DLD1 (cell line): ENCODE data around the gene C1orf232.

ENCODE experiments used
- in situ Hi-C: cut with HindIII; loops from 2 replicates; pipeline ENCODE4 v1.10.0; 2017; ENCODE audit warnings: low sequenced_read_pairs

The C1orf232 gene

DNA sequence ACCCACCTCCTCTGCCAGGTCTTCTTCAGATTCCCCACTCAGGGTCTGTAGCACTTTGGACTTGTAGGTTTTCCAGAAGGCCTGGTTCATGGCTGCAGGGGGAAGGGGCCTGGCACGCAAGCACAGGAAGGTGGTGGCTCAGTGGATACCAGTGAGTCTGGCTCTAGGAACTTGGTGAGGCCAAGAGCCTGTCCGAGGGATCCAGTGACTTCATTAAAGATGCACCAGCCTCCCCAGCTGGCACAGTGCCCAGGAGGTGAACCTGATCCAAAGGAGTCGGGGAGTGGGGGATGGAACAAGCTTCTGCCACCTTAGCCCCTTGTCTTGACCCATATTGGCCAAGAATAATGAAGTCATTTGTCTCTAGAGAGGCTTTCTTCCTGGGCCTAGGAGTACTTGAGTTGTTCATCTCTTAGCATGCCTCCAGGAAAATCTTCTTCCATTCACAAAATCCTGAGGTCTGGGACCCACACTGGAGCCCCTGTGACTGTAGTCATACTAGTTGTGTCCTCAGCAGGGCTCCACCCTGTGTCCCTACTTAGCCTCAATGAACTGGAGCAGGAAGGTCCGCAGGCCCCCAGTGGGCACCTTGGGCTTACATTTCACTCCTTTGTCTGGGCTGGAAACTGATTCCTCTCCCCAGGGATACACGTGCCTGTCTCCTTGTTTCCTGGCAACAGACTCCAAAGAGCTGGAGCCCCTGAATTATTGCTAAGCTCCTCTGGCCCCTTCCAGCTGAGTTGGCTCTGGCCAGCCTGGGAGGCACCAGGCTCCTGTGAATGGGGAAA is at the start of gene C1orf232:
Gene C1orf232, minus strand, starts transcription at position 554 of the 788 bp plus-strand sequence. Its CDS starts 464 bp downstream, at position 90.
- in situ Hi-C loops = loop anchor here (5.0 kb wide), 1 partner anchor 69 kb away; no protein-coding TSS in a partner anchor

DNA sequence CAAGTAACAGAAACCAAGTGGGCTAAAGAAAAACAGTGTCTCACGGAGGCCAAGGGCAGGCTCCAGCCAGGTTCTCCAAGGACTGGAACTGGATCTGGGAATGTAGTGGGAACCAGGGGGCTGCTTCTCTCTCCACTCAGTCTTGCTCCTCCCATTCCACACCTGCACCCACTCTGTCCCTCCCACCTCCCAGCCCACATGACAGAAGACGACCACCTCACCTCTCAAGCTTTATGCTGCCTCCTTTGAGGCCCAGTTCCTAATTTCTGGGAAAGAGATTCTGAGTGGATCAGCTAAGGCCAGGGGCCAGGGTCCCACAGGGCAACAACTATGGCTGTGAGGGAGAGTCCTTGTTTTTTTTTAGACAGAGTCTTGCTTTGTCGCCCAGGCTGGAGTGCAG is 46.5 kb upstream of the C1orf232 start:
- in situ Hi-C loops = no loop called here

DNA sequence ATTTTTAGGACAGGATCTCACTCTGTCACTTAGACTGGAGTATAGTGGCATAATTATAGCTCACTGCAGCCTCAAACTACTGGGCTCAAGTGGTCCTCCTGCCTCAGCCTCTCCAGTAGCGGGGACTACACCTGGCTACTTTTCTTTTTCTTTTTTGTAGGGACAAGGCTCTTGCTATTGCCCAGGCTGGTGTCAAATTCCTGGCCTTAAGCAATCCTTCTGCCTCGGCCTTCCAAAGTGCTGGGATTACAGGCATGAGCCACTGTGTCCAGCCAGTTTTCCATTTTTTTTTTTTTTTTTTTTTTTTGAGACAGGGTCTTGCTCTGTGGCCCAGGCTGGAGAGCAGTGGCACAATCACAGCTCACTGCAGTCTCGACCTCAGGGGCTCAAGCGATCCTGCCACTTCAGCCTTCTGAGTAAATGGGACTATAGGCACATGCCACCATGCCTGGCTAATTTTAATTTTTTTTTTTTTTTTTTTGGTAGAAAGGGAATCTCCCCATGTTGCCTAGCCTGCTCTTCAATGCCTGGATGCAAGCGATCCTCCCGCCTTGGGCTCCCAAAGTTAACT is 44.7 kb upstream of the C1orf232 start:
- in situ Hi-C loops = no loop called here

DNA sequence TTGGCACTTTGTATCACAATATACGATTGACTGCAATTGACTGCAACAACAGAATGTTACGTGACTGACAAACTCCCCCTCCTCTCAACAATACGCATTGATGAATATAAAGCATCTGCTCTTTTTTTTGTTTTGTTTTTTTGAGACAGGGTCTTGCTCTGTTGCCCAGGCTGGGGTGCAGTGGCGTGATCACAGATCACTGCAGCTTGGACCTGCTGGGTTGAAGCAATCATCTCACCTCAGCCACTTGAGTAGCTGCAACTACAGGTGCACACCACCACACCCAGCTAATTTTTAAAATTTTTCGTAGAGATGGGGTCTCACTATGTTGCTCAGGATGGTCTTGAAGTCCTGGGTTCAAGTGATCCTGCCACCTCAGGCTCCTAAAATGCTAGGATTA is 44.0 kb upstream of the C1orf232 start:
- in situ Hi-C loops = no loop called here

DNA sequence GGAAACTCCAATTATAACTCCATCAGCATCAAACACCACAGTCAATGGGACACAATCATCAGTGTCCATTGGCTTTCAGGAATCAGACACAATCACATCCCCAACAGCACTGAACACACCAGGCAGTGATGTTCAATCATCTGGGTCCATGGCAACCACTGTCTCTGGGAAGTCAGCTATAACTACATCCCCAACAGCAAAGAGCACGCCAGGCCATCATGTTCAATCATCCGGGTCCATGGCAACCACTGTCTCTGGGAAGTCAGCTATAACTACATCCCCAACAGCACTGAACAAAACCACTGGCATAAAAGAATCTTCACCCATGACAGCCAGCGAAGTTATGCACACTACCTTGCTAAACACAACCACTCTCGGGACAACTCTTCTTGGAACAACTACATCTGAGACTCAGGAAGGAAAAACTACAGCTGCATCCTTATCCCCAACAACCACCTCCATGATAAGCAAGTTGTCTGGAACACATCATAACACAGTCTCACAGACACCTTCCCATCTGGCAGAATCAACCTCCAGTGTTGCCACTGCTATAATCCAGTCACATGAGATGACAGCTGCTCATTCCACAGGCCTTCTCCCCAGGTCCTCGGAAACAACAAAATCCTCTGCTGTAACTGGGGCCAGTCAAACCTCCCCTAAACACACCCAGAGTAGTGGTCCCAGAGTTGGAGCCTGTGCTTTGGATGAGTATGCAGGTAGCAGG is 41.5 kb upstream of the C1orf232 start:
- in situ Hi-C loops = no loop called here

DNA sequence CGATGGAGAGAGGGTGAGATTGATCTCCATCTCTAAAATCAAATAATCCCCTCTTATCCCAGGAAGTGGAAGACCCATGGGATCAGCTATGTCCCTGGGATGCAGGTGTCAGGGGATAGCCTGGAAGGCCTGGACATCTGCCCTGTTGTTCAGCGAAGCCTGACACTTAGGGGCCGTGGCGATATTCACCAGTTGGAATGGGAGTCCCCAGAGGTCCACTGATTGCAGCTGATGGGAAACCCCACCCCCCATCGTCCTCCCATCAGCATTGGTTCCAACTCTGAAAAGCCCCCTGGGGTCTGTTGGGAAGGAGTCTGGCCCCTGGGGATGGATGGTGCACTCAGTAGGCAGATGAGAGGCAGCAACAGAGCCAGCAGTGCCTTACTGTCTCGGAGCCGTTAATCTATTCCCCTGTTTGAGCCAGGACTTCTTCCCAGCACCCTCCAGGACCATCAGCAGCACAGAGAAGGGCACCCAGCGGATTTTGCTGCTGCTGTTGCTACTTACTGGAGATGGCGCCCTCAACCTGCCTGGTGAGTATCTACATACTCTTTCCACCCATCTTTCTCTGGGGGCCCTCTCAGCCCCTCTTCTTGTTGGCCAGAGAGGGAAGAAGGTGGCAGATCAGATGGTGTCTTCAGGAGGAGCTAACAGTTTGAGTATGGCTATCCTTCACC is 35.0 kb upstream of the C1orf232 start:
- in situ Hi-C loops = no loop called here

DNA sequence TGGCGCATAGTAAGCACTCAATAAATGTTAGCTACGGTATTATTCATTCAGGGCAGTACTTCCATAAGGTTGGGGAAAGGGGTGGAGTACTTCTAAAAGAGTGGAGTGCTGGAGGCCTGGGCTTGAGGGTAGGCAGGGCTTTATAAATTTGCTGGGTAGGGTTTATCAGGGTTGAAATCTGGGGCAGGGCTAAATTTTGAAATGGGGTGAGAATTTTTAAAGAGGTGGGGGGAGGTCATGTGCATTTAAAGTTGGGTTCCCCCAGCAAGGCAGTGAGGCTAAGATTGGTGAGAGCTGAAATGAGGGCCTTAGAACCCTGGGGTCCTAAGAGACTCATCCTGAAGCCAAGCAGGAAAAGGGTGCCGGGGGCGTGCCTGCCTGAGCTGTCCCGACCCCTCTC is 31.6 kb upstream of the C1orf232 start:
- in situ Hi-C loops = no loop called here

DNA sequence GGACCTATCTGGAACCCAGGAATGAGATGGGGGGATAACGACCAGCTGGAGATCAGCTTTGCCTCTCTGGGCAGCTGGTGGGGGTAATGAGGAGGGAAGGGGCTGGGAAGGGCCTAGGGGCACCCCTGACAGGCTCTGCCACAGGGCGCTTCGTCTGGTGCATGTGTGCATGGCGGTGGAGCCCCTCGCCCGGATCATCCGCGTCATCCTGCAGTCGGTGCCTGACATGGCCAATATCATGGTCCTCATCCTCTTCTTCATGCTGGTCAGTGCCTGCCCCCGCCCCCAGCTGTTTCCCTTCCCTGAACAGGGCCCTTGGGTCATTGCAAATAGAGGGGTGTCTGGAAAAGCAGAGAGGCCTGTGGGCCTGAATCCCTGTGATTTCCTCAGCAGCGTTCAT is 29.1 kb upstream of the C1orf232 start:
- in situ Hi-C loops = no loop called here

DNA sequence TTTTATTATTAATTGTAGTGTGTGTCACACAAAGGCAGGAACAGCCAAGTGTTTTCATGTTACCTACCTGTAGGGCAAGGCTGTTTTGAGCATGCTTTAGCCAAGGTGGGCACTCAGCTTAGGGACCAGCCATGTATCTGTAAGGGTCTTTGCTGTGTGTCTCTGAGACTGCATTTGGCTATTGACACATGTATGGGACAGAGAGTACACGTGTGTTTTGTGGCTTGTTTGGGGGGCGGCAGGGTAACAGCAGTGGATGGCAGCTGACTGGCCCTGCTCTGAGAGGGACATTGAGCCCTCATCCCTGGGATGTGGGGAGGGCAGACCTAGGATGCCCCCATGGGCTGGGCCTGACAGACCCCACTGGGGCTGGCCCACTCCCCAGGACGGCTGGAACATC is 28.5 kb upstream of the C1orf232 start:
- in situ Hi-C loops = no loop called here

DNA sequence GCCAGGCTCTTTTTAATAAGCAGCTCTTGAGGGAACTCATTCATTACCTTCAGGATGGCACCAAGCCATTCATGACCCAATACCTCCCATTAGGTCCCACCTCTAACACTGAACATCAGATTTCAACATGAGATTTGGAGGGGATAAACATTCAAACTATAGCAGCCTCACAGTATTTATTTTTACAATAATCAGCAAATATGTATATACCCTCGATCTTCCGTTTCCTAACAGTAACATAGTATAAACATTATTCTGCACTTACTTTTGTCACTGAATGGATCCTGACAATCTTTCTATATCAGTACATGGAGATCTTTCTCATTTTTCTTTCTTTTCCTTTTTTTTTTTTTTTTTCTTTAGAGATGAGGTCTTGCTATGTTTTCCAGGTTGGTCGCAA is 27.0 kb upstream of the C1orf232 start:
- in situ Hi-C loops = no loop called here

DNA sequence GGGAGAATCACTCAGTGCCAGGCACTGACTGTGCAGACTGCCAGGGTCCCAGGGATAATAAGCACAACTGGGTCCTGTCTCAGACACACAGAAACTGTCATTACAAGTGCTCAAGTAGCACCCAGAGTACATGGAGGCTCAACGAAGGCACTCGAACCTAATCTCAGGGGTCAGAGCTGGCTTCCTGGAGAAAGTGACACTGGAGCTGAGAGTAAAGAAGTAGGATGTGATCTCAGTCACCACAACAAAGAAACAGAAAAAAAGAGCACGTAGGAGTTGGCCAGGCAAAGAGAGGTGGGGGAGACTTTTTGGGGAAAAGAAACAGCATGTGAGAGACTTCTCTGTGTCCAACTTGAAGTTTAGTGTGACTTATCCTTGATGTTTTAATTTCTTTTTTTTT is 23.0 kb upstream of the C1orf232 start:
- in situ Hi-C loops = no loop called here

DNA sequence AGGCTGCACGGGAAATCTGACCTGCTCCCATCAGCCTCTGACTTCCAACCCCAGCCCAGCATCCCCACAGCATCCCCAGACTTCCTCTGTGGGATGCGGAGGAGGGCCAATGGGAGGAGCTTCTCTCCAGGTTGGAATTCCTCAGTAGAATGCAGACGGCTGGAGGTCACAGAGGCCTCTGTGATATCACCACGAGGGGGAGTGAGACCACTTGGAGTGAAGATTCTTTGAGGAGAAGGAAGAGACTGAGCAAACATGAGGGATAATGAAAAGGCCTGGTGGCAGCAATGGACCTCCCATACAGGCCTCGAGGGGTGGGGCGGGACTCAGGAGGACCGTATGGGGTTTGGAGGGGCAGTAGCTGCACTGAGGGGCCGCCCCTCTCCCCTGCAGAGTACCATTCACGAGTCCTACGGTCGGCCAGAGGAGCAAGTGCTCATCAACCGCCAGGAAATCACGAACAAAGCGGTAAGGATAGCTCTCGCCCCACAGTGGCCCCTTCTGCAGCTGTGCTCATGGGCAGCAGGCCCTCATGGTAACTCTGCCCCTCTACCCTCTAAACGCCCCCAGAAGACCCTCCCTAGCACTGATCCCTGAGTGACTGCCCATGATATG is 21.7 kb upstream of the C1orf232 start, which contains the start of gene CATSPER4:
Gene CATSPER4, plus strand, starts transcription at position 230 of the 615 bp plus-strand sequence. Its CDS starts 26 bp downstream, at position 256.
- in situ Hi-C loops = no loop called here

DNA sequence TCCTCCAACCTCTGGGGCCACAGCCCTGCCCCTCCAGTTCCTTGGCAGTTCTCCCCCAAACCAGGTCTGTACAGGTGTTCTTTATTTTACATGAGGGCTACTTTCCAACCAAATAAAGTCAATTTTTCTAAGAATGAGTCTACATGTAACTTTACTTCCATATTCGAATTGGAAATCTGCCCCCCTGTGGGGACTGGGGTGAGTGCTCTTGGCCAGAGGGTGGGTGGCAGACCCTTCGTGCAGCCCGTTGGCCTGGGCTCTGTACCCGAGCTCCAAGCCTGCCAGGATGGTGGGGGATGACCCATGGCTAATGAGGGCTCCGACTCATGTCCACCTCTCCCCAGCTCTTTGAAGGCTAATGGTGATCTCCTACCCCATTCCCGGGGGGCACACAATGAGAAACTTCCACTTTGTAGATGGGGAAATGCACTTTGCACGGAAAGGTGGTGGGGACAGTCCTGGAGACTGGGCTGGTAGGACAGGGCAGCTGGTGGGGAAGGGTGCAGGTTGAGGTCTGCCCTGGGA is 21.1 kb upstream of the C1orf232 start:
- in situ Hi-C loops = no loop called here

DNA sequence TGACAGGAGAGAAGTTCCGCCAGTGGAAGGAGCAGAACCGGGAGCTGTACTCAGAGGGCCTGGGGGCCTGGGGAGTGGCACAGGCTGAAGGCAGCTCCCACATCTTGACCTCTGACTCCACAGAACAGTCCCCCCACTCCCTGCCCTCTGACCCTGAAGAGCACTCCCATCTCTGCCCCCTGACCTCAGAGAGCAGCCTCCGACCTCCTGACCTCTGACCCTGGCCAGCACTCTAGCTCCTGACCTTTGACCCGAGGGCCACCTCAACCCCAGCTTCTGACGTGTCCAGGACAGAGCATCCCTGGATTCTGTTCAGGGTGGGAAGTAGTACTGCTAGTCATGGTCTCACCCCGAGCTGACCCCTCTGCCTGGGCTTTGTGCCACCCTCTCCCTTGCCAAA is 20.6 kb upstream of the C1orf232 start:
- in situ Hi-C loops = no loop called here

DNA sequence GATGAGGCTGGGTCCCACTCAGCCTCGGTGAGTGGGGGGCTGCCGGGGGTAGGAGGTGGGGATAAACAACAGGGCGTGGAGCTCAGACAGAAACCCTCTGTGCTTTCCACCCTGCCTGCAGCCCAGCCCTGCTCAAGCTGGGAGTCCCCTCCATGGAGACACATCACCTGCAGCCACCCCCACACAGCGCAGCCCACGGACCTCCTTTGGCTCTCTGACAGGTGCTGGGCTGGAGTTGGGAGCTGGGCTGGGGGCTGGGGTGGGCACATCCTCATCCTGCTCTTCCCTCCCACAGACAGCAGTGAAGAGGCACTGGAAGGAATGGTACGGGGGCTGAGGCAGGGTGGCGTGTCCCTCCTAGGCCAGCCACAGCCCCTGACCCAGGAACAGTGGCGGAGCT is 19.7 kb upstream of the C1orf232 start:
- in situ Hi-C loops = no loop called here

DNA sequence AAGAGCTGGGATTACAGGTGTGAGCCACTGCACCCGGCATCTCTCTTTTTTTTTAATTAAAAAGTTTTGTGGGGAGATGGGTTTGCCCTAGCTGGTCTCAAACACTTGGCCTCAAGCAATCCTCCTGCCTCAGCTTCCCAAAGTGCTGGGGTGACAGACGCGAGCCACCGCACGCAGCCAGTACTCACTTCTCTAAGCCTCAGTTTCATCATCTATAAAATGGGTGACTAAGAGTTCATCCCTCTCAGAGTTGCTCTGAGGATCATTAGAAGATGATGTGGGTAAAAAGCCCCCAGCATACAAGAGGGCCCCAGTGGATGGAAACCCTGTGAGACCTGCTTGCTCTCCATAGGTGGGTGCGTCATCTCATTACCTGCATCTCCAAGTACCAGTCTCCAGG is 19.1 kb upstream of the C1orf232 start:
- in situ Hi-C loops = no loop called here

DNA sequence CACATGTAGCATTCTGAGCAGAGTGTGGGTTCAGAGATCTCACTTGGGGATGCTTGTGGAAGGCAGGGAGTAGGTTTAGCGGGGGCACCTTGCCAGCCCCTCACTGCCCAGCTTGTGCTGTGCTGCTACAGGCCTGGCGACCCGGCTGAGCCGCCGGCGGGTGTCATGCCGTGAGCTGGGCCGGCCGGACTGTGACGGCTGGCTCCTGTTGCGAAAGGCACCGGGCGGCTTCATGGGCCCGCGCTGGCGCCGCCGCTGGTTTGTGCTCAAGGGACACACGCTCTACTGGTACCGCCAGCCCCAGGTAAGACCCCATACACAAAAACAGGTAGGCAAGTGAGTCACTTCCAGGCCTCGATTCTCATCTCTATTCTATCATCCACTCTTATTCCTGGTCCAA is 16.1 kb upstream of the C1orf232 start:
- in situ Hi-C loops = no loop called here

DNA sequence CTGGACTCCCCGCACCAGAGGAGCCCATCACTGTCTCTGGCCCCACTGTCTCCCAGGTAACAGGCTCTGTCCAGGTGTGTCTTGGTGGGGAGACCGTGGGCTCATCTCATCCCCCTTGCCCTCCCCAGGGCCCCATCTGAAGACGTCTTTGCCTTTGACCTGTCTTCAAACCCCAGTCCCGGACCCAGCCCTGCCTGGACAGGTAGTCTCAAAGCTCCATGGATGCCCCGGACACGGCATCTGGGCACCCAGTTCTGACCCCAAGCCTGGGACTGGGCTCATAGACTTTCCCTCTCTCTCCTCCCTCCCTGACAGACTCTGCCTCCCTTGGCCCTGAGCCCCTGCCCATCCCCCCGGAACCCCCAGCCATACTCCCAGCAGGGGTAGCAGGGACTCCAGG is 15.3 kb upstream of the C1orf232 start:
- in situ Hi-C loops = no loop called here

DNA sequence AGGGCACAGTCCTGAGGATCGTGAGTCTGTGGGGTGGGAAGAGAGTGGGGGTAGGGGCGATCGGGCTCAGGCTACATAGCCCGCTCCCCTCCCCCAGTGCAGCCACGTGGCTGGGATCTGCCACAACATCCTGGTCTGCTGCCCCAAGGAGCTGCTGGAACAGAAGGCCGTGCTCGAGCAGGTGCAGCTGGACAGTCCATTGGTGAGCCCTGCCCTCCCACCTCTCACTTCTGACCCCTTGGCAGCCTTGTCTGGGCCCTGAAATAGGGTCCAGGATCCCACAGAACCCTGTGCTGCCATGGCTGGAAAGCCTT is 13.6 kb upstream of the C1orf232 start:
- in situ Hi-C loops = no loop called here

DNA sequence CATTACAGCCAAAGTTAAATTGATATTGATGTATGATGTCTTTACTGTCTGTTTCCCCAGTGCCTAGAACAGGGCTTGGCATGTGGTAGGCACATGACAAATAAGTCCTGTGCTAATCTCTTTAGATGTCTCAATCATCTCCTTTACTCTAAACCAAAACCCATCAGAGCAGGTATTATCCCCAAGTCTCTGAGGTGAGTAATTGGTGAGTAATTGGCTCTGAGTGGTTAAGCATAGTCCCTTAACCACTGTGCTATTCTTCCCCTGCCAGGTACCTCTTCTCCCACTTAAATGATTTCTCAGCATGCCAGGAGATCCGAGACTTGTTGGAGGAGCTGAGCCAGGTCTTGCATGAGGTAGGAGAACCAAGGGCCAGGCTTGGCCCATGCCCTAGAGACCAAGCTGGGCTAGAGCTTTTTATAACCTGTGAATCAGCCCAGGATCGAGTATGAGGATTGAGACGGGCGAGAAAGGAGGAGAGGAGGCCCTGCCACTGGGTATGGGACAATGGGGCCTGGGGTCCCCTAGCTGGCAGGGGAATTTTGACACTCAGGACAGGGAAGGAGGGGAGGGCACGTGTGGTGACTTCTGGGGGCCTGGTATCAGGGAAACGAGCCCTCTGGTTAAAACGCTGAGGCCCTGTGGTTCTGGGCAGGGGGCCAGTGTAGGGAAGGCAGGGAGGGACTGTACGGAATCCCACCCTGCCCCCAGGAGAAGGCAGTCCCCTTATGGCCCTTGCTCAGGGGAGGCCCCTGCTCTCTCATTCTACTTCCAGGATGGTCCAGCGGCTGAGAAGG is 13.0 kb upstream of the C1orf232 start:
- in situ Hi-C loops = no loop called here
